ENCODE measurements around the gene P2RX7.

The P2RX7 gene

GRCh38 chr12:121095544-121096198 lies 37.0 kb upstream of the P2RX7 start:
- Histone ChIP-seq H3K4me1 (ENCODE audit: insufficient read depth, low read length) (peaks cover 32% of the 10 kb centered on the region), H3K9me3 (ENCODE audit: insufficient read depth, low read length, severe bottlenecking) (peaks cover 8% of the 10 kb centered on the region), H3K79me2 (ENCODE audit: insufficient read depth, low read length) (no peaks in the 10 kb centered on the region), H2AFZ (ENCODE audit: low read depth, low read length) (peak overlapping the region; percentile 74), H3K4me2 (ENCODE audit: insufficient read depth, low read length) (peak overlapping the region; percentile 72), H3K27ac (ENCODE audit: low read length) (no peak overlapping the region), H3K9ac (ENCODE audit: low read depth, low read length) (peak overlapping the region; percentile 35; the same call in 1 of the 2 replicates), H4K20me1 (ENCODE audit: insufficient read depth, low read length) (no peaks in the 10 kb centered on the region), H3K27me3 (ENCODE audit: insufficient read depth, low read length, poor library complexity) (no peaks in the 10 kb centered on the region), H3K4me3 (ENCODE audit: low read depth in 1 of 2, low read length in 2 of 2) (peak overlapping the region in 1 of 2 experiments; percentile 50; a peak in 2 of 4 replicates), H3K36me3 (ENCODE audit: insufficient read depth, low read length) (no peaks in the 10 kb centered on the region)
- peak; percentile 89 for TF ChIP-seq CTCF (IDR thresholded peaks at IDR 0.05; ENCODE audit: borderline replicate concordance, extremely low read depth, low read length, poor library complexity, severe bottlenecking)
- no peak for TF ChIP-seq EZH2 (IDR thresholded peaks at IDR 0.05; ENCODE audit: borderline replicate concordance, low read depth, low read length, severe bottlenecking)
- ATAC-seq (ENCODE audit: insufficient read depth, low read depth) (peak; percentile 79), DNase-seq (peak; percentile 80)

- no peak for ATAC-seq (ENCODE audit: insufficient read depth, low read depth)
- TF ChIP-seq CTCF (IDR thresholded peaks at IDR 0.05; ENCODE audit: borderline replicate concordance, extremely low read depth, low read length, poor library complexity, severe bottlenecking) (no peak), EZH2 (IDR thresholded peaks at IDR 0.05; ENCODE audit: borderline replicate concordance, low read depth, low read length, severe bottlenecking) (no peak)
- H3K4me1 ChIP-seq (ENCODE audit: insufficient read depth, low read length), result peaks cover 32% of the 10 kb centered on the region
- H2AFZ ChIP-seq (ENCODE audit: low read depth, low read length), result no peak overlapping the region
- H3K9me3 ChIP-seq (ENCODE audit: insufficient read depth, low read length, severe bottlenecking), result peaks cover 8% of the 10 kb centered on the region
- H3K36me3 ChIP-seq (ENCODE audit: insufficient read depth, low read length), result no peaks in the 10 kb centered on the region
- H3K4me3 ChIP-seq (ENCODE audit: low read depth in 1 of 2, low read length in 2 of 2), result no peak overlapping the region
- H3K4me2 ChIP-seq (ENCODE audit: insufficient read depth, low read length), result peak overlapping the region; percentile 72
- H3K9ac ChIP-seq (ENCODE audit: low read depth, low read length), result no peak overlapping the region; the same call in 1 of the 2 replicates
- H3K27me3 ChIP-seq (ENCODE audit: insufficient read depth, low read length, poor library complexity), result no peaks in the 10 kb centered on the region
- H4K20me1 ChIP-seq (ENCODE audit: insufficient read depth, low read length), result no peaks in the 10 kb centered on the region
- no peaks in the 10 kb centered on the region for H3K79me2 ChIP-seq (ENCODE audit: insufficient read depth, low read length)
- H3K27ac ChIP-seq (ENCODE audit: low read length), result no peak overlapping the region
- DNase-seq, result no peak
Observed at GRCh38 chr12:121096199-121096798, 36.4 kb upstream of the P2RX7 start.

GRCh38 chr12:121099779-121100178 lies 32.9 kb upstream of the P2RX7 start:
- H3K36me3 ChIP-seq (ENCODE audit: insufficient read depth, low read length), result no peaks in the 10 kb centered on the region
- no peaks in the 10 kb centered on the region for H3K79me2 ChIP-seq (ENCODE audit: insufficient read depth, low read length)
- no peaks in the 10 kb centered on the region for H3K27me3 ChIP-seq (ENCODE audit: insufficient read depth, low read length, poor library complexity)
- H3K4me1 ChIP-seq (ENCODE audit: insufficient read depth, low read length), result peaks cover 11% of the 10 kb centered on the region
- H3K4me3 ChIP-seq (ENCODE audit: low read depth in 1 of 2, low read length in 2 of 2), result no peak overlapping the region
- no peak overlapping the region for H2AFZ ChIP-seq (ENCODE audit: low read depth, low read length)
- no peak overlapping the region for H3K4me2 ChIP-seq (ENCODE audit: insufficient read depth, low read length)
- no peak overlapping the region for H3K9ac ChIP-seq (ENCODE audit: low read depth, low read length)
- no peak overlapping the region for H3K27ac ChIP-seq (ENCODE audit: low read length)
- DNase-seq, result no peak
- peaks cover 8% of the 10 kb centered on the region for H3K9me3 ChIP-seq (ENCODE audit: insufficient read depth, low read length, severe bottlenecking)
- no peaks in the 10 kb centered on the region for H4K20me1 ChIP-seq (ENCODE audit: insufficient read depth, low read length)
- ATAC-seq (ENCODE audit: insufficient read depth, low read depth), result no peak
- TF ChIP-seq EZH2 (IDR thresholded peaks at IDR 0.05; ENCODE audit: borderline replicate concordance, low read depth, low read length, severe bottlenecking), result no peak
- no peak for TF ChIP-seq CTCF (IDR thresholded peaks at IDR 0.05; ENCODE audit: borderline replicate concordance, extremely low read depth, low read length, poor library complexity, severe bottlenecking)

Data from DND-41 (cell line).